D341Med (cell line): Measurements from ENCODE around the gene ZNF644.
A peak's percentile ranks its signal among the peaks of the same experiment; 100 is the strongest.
"Not testable (repeated sequence)": the region's sequence is repeated elsewhere in the genome, so short reads cannot be mapped to it uniquely, and the experiment has no call there.

Experiments
- DNase-seq: peaks from one replicate; pipeline ENCODE4 v3.0.0; 2012; ENCODE audit warnings: low spot score

The ZNF644 gene

DNA sequence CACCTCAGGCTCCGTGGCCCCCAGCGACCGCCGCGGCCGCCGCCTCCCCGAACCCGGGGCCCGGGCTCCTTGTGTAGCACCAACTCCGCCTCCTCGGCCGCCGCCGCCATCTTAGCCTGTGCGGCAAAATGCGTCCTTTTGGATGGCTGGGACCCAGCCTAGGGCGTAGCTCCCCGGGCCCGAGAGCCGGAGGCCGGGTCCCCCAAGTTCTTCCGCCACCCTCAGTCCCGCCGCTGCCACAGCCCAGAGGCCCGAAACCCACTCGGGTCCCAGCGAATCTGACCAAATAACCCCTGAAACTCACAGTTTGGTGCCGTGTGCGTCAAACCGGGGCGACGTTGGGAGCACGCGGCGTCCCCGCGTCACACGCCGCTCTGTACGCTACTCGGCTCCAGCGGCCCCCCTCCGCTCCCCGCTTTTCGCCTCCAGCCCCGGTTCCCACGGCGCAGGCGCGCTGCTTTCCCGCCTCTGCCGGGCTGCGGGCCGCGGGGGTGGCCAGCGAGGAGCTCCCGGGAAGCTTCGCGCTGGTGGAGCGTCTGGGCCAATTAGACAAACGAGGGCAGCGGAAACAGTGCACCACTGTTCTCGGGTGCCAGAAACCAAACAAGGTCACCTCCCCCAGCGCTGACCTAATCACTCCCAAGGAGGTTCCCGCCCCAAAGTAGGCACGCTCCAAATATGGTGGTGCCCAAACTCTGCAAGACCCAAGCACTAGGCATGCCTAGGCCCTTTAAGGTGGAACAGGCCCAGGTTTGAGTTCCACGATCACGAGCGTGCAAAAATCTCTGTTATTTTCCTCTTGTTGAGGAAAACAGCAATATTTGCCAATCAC is at the start of gene ZNF644:
ZNF644 (minus strand) TSS at position 350 of the 832 bp plus-strand sequence. CDS start 39,682 bp downstream, outside the sequence.
- peak; percentile 94 for DNase-seq

DNA sequence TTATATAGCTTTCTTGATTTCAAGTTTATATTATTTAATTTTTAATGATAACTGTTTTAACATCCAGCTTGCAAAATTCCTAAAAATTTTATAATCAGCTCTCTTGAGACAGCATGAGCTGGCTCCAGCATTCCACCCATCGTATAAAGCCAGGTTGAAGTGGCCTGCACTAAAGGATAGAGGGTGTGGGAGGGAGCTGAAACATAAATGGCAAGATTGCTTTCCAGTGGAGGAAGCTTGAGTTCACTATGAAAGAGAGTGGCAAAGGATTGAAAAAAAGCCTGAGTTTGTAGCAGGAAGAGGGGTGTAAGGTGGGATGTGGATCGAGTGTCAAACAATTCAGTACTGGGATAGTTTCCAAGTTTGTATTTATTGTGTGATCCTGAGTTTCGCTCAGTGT is 48.5 kb upstream of the ZNF644 start:
- DNase-seq, result no peak

DNA sequence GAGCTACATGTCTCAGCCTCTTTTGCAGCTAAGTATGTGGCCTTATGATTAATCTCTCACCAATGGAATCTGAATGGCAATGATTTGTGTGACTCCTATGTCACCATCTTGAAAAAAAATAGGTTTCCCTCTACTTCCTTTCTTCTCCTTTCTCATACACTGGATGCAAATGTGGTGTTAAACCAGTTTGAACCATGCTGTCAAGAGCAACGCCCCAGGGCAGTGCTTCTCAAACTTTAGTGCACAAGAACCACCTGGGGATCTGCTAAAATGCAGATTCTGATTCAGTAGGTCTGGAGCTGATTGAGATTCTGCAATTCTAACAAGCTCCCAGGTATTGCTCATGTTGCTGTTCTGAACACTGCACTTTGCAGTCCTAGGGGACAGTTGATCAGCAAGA is 44.7 kb upstream of the ZNF644 start:
- no peak for DNase-seq

DNA sequence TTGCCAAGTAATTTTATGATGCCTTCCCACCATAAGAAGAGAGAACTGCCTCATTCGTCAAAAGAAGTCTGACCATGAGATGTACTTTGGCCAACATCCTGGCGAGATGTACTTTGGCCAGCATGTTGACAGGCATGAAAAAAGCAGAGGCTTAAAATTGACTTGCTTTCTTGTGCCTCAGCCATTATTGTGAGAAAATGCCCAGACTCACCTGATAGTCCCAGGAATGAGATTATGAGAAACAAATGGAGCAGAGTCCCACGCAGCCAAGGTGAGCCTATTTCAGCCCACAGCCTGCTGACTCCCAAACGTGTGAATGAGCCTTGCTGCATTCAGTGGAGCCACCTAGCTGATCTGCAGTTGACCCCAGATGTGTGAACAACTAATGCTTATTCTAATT is 43.5 kb upstream of the ZNF644 start:
- no peak for DNase-seq

DNA sequence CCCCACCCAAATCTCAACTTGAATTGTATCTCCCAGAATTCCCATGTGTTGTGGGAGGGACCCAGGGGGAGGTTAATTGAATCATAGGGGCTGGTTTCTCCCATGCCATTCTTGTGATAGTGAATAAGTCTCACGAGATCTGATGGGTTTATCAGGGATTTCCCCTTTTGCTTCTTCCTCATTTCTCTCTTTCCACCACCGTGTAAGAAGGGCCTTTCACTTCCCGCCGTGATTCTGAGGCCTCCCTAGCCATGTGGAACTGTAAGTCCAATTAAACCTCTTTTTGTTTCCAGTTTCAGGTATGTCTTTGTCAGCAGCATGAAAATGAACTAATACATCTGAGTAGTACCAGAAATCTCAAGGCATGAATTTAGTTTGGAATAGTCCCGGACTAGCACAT is 41.6 kb upstream of the ZNF644 start:
- not testable (repeated sequence) for DNase-seq

DNA sequence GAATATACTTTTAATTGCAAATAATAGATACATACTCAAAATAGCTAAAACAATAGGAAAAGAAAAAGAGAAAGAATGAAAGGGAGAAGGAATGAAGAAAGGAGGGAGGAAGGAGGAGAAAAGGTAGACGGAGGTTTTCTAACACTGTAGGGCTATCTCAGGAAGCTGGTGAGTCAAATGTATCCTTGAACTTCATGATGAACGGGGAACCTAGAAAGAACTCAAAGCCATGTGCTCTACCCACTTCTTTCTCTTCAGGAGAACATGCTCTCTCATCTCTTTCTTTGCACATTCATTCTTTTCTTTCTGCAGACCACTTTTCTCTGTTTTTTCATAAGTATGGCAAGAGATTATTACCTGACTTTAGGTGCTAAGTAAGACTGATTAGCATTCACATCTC is 37.3 kb upstream of the ZNF644 start:
- DNase-seq, result no peak

DNA sequence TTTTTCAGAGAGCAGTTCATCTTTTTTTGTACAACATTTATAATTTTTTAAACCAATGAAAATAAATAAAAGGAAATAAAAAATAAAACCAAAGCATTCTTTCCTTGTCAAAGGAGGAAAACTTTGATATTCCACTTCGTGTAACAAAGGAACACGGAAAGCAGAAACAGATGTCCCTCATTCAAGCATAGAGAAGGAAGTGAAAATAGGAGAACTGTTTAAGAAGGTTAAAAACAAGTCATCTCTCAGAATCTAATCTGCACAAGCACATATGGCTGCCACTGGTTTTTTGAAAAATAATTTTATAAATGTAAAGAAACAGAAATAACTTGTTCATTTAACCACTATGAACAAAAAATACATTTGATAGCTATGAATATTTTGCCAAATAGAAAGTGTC is 35.9 kb upstream of the ZNF644 start:
- no peak for DNase-seq

DNA sequence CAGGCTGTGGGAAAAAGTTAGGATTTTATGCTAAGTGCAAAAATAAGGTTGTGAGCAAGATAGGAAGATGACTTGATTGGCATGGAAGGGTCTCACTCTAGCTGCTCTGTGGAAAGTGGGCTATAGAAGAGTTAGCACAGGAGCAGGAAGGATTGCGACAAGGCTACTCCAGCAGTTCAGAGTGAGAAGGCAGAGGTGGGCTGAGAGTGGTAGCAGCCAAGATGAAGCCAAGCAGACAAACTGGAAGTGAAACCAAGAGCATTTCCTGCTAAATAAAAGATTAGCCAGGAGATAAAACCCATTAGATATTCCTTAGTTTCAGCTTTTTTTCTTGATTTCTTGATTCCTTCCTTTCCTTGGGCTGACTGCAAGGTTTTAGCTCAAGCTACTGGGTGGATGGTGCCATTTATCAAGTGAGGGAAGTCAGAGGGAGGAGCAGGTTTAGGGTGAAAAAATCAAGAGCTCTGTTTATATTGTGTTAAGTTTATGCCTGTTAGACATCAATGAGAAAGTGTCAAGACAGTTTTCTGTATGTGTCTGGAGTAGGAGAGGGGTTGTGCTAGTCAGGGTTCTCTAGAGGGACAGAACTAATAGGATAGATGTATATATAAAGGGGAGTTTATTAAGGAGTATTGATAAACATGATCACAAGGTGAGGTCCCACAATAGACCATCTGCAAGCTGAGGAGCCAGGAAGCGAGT is 33.1 kb upstream of the ZNF644 start:
- DNase-seq, result no peak

DNA sequence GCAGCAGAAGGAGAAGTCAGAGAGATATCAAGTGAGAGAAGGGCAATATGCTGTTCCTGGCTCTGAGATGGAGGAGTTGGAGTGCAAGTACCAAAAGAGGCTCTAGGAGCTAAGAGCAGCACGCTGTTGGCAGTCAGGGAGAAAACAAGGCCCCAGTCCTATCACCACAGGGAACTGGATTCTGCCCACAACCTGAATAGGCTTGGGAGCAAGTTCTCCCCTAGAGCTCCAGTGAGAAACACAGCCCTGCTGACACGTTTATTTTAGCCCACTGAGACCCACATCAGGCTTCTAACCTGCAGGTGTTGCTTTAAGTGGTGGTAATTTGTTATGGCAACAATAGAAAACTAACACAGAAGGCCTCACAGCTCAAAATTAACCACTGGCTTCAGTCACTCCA is 31.8 kb upstream of the ZNF644 start:
- DNase-seq, result no peak

DNA sequence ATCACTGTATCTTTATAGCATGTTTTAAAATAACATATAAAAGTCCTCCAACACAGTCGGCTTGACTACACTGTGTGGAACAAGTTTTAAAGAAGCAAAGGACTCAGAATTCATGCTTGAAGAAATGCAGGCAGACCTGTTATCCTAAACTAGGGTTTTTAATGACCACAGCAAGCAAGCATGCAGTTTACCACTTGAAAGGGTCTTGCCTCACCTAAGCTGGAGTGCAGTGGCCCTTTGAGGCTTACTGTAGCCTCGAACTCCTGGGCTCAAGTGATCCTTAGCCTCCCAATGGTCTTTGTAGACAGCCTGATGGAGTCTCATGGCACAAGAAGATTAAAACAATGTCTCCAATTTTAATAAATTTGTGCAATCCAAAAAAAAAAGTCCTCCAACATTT is 27.7 kb upstream of the ZNF644 start:
- not testable (repeated sequence) for DNase-seq

DNA sequence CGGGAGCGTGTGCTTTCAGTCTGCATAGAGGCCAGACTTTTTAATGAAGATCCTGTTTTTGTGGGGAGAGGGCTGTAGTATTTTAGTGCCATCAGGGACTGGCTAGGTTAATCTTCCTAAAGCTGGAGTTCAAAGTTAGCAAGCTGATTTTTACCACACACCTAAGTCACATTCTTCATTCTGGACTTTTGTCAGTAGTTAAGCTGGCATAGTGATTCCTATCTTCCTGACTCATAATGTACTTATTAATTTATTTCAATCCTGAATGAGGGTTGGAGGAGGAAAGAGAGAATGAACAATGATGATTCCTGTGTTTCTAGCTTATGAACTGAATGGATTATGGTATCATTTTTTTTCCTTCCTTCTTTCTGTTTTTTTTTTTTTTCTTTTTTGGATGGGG is 24.9 kb upstream of the ZNF644 start:
- DNase-seq, result no peak

DNA sequence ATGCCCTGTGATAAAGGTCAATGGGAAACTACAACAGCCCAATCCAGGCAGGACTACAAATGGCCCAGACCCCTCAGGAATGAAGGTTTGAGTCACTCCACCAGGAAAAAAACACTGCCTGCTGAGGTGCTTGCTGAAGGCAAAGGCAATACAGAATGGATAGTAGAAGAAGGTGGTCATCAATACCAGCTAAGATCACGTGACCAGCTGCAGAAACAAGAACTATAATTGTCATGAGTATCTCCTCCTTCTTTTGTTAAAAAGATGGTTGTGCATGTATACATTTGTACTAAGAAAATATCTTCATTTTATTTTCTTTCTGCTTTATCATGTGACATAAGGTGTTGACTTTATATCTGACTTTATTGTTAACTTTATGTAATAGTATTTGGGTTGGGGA is 23.4 kb upstream of the ZNF644 start:
- DNase-seq, result no peak

DNA sequence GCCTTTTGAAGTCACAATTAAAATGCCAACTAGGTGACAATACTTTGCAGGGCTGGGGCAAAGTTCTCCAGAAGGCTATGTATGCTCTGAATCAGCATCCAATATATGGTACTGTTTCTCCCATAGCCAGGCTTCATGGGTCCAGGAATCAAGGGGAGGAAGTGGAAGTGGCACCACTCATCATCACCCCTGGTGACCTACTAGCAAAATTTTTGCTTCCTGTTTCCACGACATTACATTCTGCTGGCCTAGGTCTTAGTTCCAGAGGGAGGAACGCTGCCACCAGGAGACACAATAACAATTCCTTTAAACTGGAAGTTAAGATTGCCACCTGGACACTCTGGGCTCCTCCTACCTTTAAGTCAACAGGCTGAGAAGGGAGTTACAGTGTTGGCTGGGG is 22.9 kb upstream of the ZNF644 start:
- DNase-seq, result not testable (repeated sequence)

DNA sequence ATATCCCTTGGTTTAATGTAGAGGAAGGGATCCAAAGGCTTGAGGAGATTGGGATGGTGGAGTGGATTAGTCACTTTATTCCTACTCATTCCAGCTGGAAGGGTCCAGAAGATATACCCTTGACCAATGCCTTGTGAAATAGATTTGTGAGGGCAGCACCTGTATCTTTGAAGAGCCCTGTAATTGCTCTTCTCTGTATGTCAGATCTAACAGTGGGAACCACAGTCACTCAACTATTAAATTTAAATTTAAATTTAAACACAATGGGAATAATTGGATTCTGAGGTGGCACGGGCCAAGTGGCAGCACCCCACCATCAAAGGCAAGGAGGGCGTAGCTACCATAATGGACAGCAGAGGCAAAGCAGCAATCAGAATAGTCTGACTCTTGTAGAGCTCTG is 20.5 kb upstream of the ZNF644 start:
- not testable (repeated sequence) for DNase-seq

DNA sequence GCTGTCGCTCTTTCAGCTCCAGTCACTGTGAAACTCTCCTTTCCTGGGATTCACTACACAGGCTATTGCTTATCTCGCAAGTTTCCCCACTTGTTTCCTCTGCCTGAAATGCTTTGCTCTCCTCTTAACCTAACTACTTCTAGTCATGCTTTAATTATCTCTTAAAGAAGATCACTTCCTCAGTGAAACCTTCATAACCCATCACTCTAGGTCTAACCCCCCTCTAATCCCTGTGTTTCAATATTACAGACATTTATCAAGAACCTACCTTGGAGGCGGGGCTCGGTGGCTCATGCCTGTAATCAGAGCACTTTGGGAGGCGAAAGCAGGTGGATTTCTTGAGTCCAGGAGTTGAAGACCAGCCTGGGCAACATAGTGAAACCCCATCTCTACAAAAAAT is 16.7 kb upstream of the ZNF644 start:
- DNase-seq, result no peak

DNA sequence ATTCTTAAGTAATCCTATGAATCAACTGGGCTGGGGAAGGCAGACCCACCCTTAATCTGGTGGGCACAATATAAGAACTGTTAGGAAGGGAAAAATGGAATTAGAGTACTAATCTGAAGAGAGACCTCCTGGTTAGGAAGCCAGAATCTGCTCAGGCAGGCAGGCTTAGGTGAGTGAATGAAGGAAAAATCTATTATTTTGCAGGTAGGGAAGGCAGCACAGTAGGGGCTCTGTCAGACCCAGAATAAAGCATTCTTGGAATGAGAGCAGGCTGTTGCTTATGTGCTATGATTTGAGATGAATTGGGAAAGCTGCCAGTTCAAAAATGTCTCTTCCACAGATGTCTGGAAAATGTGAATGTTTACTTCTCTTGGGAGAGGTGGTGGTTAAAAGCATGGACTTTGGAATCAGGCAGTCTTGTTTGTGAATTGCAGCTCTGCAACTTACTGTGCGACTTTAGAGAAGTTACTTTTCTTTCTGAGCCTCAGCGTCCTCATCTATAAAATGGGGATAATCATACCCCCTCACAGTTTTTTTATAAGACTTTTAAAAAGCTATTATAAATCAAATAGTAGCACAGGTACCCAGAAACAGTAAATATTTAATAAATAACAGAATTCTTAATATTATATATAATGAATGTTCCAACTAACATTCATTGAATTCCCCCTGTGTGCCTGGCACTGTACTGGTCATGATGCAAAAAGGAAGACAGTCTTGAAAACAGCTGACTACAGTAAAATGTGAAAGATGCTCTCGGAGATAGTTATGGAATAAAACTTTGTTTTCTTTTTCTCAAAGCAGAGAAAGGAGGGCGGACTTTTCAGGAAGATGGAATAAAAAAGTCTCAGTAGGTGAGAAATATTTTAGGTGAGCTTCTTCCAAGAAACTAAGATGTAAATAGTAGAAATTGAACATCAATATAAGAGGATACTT is 15.3 kb upstream of the ZNF644 start:
- DNase-seq, result no peak

DNA sequence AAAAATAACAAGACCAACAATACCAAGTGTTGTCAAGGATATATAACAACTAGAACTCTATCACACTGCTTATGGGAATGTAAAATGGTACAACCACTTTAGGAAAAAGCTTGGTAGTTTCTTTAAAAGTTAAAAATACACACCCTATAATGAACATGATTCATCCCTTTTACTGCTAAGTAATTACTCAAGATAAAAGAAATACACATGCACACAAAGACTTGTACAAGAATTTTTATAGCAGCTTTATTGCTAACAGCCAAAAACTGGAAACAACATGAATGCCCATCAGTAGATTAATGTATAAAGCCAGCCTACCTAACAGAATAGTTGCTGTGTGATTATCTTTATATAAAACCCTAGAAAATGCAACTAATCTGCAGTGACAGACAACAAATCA is 10.5 kb upstream of the ZNF644 start:
- DNase-seq, result no peak

DNA sequence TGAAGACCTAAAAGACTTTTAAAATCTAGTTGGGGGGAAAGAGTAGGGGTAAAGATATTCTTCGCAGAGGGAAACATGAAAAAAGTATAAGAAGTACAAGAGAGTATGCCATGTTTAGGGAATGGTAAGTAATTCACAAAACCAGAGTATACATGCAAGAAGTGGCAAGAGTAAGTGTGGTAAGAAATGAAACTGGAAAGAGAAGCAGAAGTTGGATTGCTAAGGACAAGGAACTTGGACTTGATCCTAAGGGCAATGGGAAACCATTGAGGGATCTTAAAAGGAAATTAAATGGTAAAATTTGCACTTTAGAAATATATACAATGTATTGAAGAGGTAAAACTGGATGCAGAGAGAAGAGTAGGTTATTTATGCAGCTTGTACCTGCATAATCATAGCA is 9.2 kb upstream of the ZNF644 start:
- no peak for DNase-seq

DNA sequence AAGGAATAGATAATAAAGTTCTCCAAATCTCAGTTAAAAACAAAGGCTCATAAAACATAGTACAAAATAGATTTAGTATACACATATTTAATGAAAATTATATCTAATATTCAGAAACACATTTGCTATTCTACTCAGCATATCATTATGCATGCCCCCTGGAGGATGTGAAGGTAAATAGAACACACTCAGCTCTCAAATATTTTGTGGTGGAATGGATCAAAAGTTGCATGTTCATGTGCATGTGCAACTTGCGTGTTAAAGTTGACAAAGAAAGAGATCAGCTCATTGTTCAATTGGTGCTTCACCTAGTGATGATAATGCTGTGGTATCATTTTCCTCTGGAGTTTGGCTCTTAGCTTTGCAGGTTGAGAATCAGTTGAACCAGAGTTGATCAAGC is 4.9 kb upstream of the ZNF644 start:
- DNase-seq, result no peak

DNA sequence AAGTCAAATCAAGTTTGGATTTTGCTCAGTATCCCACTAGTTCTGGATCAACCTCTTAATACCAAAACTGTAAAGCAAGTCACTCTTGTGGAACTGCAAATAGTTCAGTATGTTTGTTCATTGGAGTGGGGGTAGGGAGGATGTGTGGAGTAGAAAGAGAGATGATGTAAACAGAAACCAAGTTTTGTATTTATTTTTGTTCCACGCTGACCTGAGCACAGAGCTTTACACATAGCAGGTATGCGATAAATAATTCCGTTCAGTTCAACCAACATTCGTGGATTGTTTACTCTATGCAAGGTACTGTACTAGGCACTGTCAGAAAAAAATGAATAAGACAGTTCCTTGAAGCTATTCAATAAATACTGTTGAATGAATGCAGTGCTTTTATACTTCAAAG is 4.5 kb upstream of the ZNF644 start:
- DNase-seq, result no peak

DNA sequence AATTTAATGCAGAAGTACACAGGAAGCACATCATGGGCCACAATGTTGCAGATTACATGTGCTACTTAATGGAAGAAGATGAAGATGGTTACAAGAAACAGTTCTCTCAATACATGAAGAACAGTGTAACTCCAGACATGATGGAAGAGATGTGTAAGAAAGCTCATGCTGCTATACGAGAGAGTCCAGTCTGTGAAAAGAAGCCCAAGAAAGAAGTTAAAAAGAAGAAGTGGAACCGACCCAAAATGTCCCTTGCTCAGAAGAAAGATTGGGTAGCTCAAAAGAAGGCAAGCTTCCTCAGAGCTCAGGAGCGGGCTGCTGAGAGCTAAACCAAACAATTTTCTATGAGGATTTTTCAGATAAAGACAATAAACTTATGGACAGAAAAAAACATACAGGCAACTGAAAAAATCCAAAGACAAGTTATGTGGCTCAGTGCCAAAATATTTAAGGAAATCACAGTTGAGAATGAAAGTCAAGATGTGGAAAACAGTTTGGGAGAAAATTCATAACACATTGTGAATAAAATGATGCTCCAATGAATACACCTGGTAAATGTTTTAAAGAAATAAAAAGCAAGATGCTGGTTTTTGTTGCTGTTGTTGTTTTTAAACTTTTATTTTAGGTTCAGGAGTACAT is 2.8 kb upstream of the ZNF644 start:
- DNase-seq, result no peak

DNA sequence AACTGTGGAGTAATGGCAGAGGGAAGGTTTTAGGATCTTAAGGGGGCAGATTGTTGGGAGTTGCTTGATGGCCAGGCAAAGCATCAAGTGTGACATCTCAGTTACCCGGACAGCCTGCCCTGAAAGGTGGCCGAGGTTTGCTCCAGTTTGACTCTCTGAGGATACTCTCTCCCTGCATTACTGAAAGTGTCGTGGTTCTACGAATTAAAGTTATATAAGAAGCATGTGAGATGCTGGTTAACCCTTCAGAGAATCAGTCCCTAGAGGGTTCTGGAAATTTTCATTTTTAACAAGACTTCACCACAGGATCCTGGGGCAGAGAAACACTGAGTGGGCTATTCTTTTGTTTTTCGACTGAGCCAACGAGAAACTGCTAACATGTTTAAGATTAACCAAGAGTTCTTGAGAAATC is 689 bp upstream of the ZNF644 start:
- DNase-seq, result no peak
